ENCODE data around the gene RBBP8NL. TPM values are rescaled to one million over a fixed set of nuclear protein-coding genes. Genes with fewer than 3 reads are reported as not detected.

The RBBP8NL gene
- polyA plus RNA-seq, 3 donors = 0.09 to 0.61 TPM; not detected in 1

GRCh38 chr20:62463651-62464424 is 36.5 kb upstream of the RBBP8NL start:
- H3K27ac ChIP-seq (ENCODE audit: low read depth, low read length) = no peak overlapping the region
- 81 to 89% (median 84%) methylated on average over 25 of the region's 25 CpGs for WGBS, 3 donors

GRCh38 chr20:62462976-62463592 is 35.7 kb upstream of the RBBP8NL start:
- no peak overlapping the region for H3K27ac ChIP-seq (ENCODE audit: low read depth, low read length)
- 74 to 78% (median 77%) methylated on average over 14 to 15 of the region's 15 CpGs for WGBS, 3 donors

GRCh38 chr20:62461834-62462233 is 34.5 kb upstream of the RBBP8NL start:
- no peak overlapping the region for H3K27ac ChIP-seq (ENCODE audit: low read depth, low read length)

GRCh38 chr20:62461157-62461556 is 33.8 kb upstream of the RBBP8NL start:
- 53 to 57% (median 56%) methylated on average over 10 of the region's 10 CpGs for WGBS, 3 donors
- no peak overlapping the region for H3K27ac ChIP-seq (ENCODE audit: low read depth, low read length)

More at GRCh38 chr20:62461834-62462233, 34.5 kb upstream of the RBBP8NL start:
- 89 to 99% (median 93%) methylated on average over 12 to 13 of the region's 13 CpGs for WGBS, 3 donors

GRCh38 chr20:62460678-62461077 is 33.3 kb upstream of the RBBP8NL start:
- no peak overlapping the region for H3K27ac ChIP-seq (ENCODE audit: low read depth, low read length)

GRCh38 chr20:62459488-62459887 is 32.1 kb upstream of the RBBP8NL start:
- WGBS, 3 donors = 65 to 75% (median 67%) methylated on average over 13 to 14 of the region's 14 CpGs
- no peak overlapping the region for H3K27ac ChIP-seq (ENCODE audit: low read depth, low read length)

More at GRCh38 chr20:62460678-62461077, 33.3 kb upstream of the RBBP8NL start:
- WGBS, 3 donors = 68 to 76% (median 73%) methylated on average over 15 of the region's 15 CpGs

GRCh38 chr20:62458275-62459251 is 31.2 kb upstream of the RBBP8NL start:
- 43 to 48% (median 43%) methylated on average over 35 to 41 of the region's 41 CpGs for WGBS, 3 donors
- no peak overlapping the region for H3K27ac ChIP-seq (ENCODE audit: low read depth, low read length)

- 69 to 85% (median 82%) methylated on average over 17 to 20 of the region's 20 CpGs for WGBS, 3 donors
- H3K27ac ChIP-seq (ENCODE audit: low read depth, low read length) = no peak overlapping the region
These were observed 30.5 kb upstream of the RBBP8NL start for GRCh38 chr20:62457831-62458230.

GRCh38 chr20:62457098-62457497 is 29.8 kb upstream of the RBBP8NL start:
- no peak overlapping the region for H3K27ac ChIP-seq (ENCODE audit: low read depth, low read length)
- 79 to 84% (median 81%) methylated on average over 12 to 17 of the region's 17 CpGs for WGBS, 3 donors

- 65 to 76% (median 75%) methylated on average over 15 of the region's 15 CpGs for WGBS, 3 donors
- no peak overlapping the region for H3K27ac ChIP-seq (ENCODE audit: low read depth, low read length)
These were observed 28.6 kb upstream of the RBBP8NL start for GRCh38 chr20:62455929-62456328.

GRCh38 chr20:62454904-62455636 is 27.7 kb upstream of the RBBP8NL start:
- no peak overlapping the region for H3K27ac ChIP-seq (ENCODE audit: low read depth, low read length)
- 56 to 70% (median 57%) methylated on average over 30 of the region's 30 CpGs for WGBS, 3 donors

- 78 to 82% (median 80%) methylated on average over 17 of the region's 17 CpGs for WGBS, 3 donors
- H3K27ac ChIP-seq (ENCODE audit: low read depth, low read length) = no peak overlapping the region
These were observed 26.0 kb upstream of the RBBP8NL start for GRCh38 chr20:62453186-62453808.

GRCh38 chr20:62452475-62453095 is 25.2 kb upstream of the RBBP8NL start:
- H3K27ac ChIP-seq (ENCODE audit: low read depth, low read length) = no peak overlapping the region
- WGBS, 3 donors = 49 to 65% (median 64%) methylated on average over 18 of the region's 18 CpGs

- H3K27ac ChIP-seq (ENCODE audit: low read depth, low read length) = no peak overlapping the region
- WGBS, 3 donors = 87 to 95% (median 92%) methylated on average over 3 of the region's 3 CpGs
These were observed 24.6 kb upstream of the RBBP8NL start for GRCh38 chr20:62451970-62452369.

- 75 to 83% (median 76%) methylated on average over 10 of the region's 10 CpGs for WGBS, 3 donors
- H3K27ac ChIP-seq (ENCODE audit: low read depth, low read length) = no peak overlapping the region
These were observed 23.9 kb upstream of the RBBP8NL start for GRCh38 chr20:62451156-62451767.

- no peak overlapping the region for H3K27ac ChIP-seq (ENCODE audit: low read depth, low read length)
- 64 to 70% (median 65%) methylated on average over 24 of the region's 24 CpGs for WGBS, 3 donors
These were observed 22.8 kb upstream of the RBBP8NL start for GRCh38 chr20:62449951-62450691.

Data from adipose tissue (tissue), 3 donors.